A204.1 (cell line): ENCODE data around the gene CASKIN2.
"Not testable (repeated sequence)": the region's sequence is repeated elsewhere in the genome, so short reads cannot be mapped to it uniquely, and the experiment has no call there.

Experiments used
- FAIRE-seq: peaks from 2 replicates; lab custom pipeline; 2012; peaks lifted over from hg19 to GRCh38; lab: Jason Lieb, UNC

CASKIN2 gene

GRCh38 chr17:75460295-75460694, 55.0 kb downstream of the CASKIN2 start:
- no peak for FAIRE-seq

- no peak for FAIRE-seq
Measured at GRCh38 chr17:75459590-75460267, 55.6 kb downstream of the CASKIN2 start.

GRCh38 chr17:75459246-75459589, 56.1 kb downstream of the CASKIN2 start:
- FAIRE-seq = no peak

GRCh38 chr17:75457047-75457654, 58.2 kb downstream of the CASKIN2 start:
- FAIRE-seq = no peak

- FAIRE-seq = peak; percentile 94
Measured at GRCh38 chr17:75456417-75457046, 58.8 kb downstream of the CASKIN2 start, which contains the start of gene TMEM94. TSS of gene TMEM94 (plus strand) at chr17:75456635. CDS start at chr17:75471906, 15,271 bp downstream.

- no peak for FAIRE-seq
Measured at GRCh38 chr17:75456039-75456416, 59.3 kb downstream of the CASKIN2 start.

GRCh38 chr17:75454672-75455071, 60.7 kb downstream of the CASKIN2 start:
- not testable (repeated sequence) for FAIRE-seq

GRCh38 chr17:75454193-75454592, 61.1 kb downstream of the CASKIN2 start:
- FAIRE-seq = no peak

GRCh38 chr17:75450270-75450669, 65.1 kb downstream of the CASKIN2 start:
- FAIRE-seq = no peak
